ENCODE results near the gene TTBK2.
"Not testable (repeated sequence)": the region's sequence is repeated elsewhere in the genome, so short reads cannot be mapped to it uniquely, and the experiment has no call there.

The TTBK2 gene

GRCh38 chr15:42891569-42891968, 29.0 kb downstream of the TTBK2 start:
- no peaks in the 10 kb centered on the region for H3K36me3 ChIP-seq (ENCODE audit: control insufficient read depth, insufficient read depth, low read length)

GRCh38 chr15:42890161-42890913, 30.2 kb downstream of the TTBK2 start:
- H3K27me3 ChIP-seq (ENCODE audit: control insufficient read depth, insufficient read depth, low read length), result no peaks in the 10 kb centered on the region
- H3K9me3 ChIP-seq (ENCODE audit: control insufficient read depth, low read length), result no peaks in the 10 kb centered on the region
- no peak overlapping the region for H3K9ac ChIP-seq
- no peak overlapping the region for H2AFZ ChIP-seq
- H3K4me1 ChIP-seq, result peaks cover 2% of the 10 kb centered on the region
- TF ChIP-seq, protein P1, sequence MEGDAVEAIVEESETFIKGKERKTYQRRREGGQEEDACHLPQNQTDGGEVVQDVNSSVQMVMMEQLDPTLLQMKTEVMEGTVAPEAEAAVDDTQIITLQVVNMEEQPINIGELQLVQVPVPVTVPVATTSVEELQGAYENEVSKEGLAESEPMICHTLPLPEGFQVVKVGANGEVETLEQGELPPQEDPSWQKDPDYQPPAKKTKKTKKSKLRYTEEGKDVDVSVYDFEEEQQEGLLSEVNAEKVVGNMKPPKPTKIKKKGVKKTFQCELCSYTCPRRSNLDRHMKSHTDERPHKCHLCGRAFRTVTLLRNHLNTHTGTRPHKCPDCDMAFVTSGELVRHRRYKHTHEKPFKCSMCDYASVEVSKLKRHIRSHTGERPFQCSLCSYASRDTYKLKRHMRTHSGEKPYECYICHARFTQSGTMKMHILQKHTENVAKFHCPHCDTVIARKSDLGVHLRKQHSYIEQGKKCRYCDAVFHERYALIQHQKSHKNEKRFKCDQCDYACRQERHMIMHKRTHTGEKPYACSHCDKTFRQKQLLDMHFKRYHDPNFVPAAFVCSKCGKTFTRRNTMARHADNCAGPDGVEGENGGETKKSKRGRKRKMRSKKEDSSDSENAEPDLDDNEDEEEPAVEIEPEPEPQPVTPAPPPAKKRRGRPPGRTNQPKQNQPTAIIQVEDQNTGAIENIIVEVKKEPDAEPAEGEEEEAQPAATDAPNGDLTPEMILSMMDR (IDR thresholded peaks at IDR 0.05), result no peak
- H3K79me2 ChIP-seq, result peaks cover 25% of the 10 kb centered on the region
- H3K4me3 ChIP-seq (ENCODE audit: low read depth, low read length), result no peak overlapping the region
- H3K4me2 ChIP-seq (ENCODE audit: low read length), result no peak overlapping the region
- H3K27ac ChIP-seq, result no peak overlapping the region
- H3K36me3 ChIP-seq (ENCODE audit: control insufficient read depth, insufficient read depth, low read length), result no peaks in the 10 kb centered on the region

More at GRCh38 chr15:42891569-42891968, 29.0 kb downstream of the TTBK2 start:
- Histone ChIP-seq H3K27me3 (ENCODE audit: control insufficient read depth, insufficient read depth, low read length) (no peaks in the 10 kb centered on the region), H3K9ac (no peak overlapping the region), H3K9me3 (ENCODE audit: control insufficient read depth, low read length) (no peaks in the 10 kb centered on the region), H3K4me1 (peaks cover 2% of the 10 kb centered on the region), H3K4me2 (ENCODE audit: low read length) (no peak overlapping the region), H3K27ac (no peak overlapping the region), H2AFZ (no peak overlapping the region), H3K4me3 (ENCODE audit: low read depth, low read length) (no peak overlapping the region), H3K79me2 (peaks cover 25% of the 10 kb centered on the region)
- TF ChIP-seq, protein P1 (IDR thresholded peaks at IDR 0.05), result no peak

GRCh38 chr15:42887384-42887783, 33.2 kb downstream of the TTBK2 start:
- not testable (repeated sequence) for H3K9me3 ChIP-seq (ENCODE audit: control insufficient read depth, low read length); H3K4me1 ChIP-seq; H3K4me3 ChIP-seq (ENCODE audit: low read depth, low read length); H3K27me3 ChIP-seq (ENCODE audit: control insufficient read depth, insufficient read depth, low read length); H3K36me3 ChIP-seq (ENCODE audit: control insufficient read depth, insufficient read depth, low read length); H3K27ac ChIP-seq; H3K4me2 ChIP-seq (ENCODE audit: low read length); H3K9ac ChIP-seq; H2AFZ ChIP-seq
- H3K79me2 ChIP-seq, result peaks cover 15% of the 10 kb centered on the region

- H3K79me2 ChIP-seq, result no peaks in the 10 kb centered on the region
- no peaks in the 10 kb centered on the region for H3K4me1 ChIP-seq
- H2AFZ ChIP-seq, result no peak overlapping the region
- no peak overlapping the region for H3K27ac ChIP-seq
- H3K36me3 ChIP-seq (ENCODE audit: control insufficient read depth, insufficient read depth, low read length), result no peaks in the 10 kb centered on the region
- H3K9ac ChIP-seq, result no peak overlapping the region
- no peaks in the 10 kb centered on the region for H3K9me3 ChIP-seq (ENCODE audit: control insufficient read depth, low read length)
- no peak overlapping the region for H3K4me2 ChIP-seq (ENCODE audit: low read length)
- H3K27me3 ChIP-seq (ENCODE audit: control insufficient read depth, insufficient read depth, low read length), result no peaks in the 10 kb centered on the region
- no peak overlapping the region for H3K4me3 ChIP-seq (ENCODE audit: low read depth, low read length)
- TF ChIP-seq, protein P1 (IDR thresholded peaks at IDR 0.05), result no peak
Observed at GRCh38 chr15:42880121-42880520, 40.5 kb downstream of the TTBK2 start.

- Histone ChIP-seq H2AFZ (no peak overlapping the region), H3K9me3 (ENCODE audit: control insufficient read depth, low read length) (no peaks in the 10 kb centered on the region), H3K4me2 (ENCODE audit: low read length) (no peak overlapping the region), H3K4me3 (ENCODE audit: low read depth, low read length) (no peak overlapping the region), H3K79me2 (no peaks in the 10 kb centered on the region), H3K4me1 (no peaks in the 10 kb centered on the region), H3K27ac (no peak overlapping the region), H3K9ac (no peak overlapping the region), H3K36me3 (ENCODE audit: control insufficient read depth, insufficient read depth, low read length) (no peaks in the 10 kb centered on the region), H3K27me3 (ENCODE audit: control insufficient read depth, insufficient read depth, low read length) (no peaks in the 10 kb centered on the region)
- TF ChIP-seq, protein P1 (IDR thresholded peaks at IDR 0.05), result no peak
Observed at GRCh38 chr15:42879443-42879842, 41.1 kb downstream of the TTBK2 start.
